HepG2 (cell line): ENCODE results near the gene CUL5. TPM values are rescaled to one million over a fixed set of nuclear protein-coding genes. Genes with fewer than 3 reads are reported as not detected.

Experiments used
- EEA1 ChIP-seq: sonication (generic); formaldehyde crosslinking; IDR thresholded peaks from 2 replicates; pipeline ENCODE4 v1.5.1; 2020; ENCODE audit warnings: mild to moderate bottlenecking, missing genetic modification reagents, borderline replicate concordance
- KDM2A ChIP-seq: sonication (generic); formaldehyde crosslinking; IDR thresholded peaks from 2 replicates; pipeline ENCODE4 v1.4.0; 2020; ENCODE audit warnings: low read depth, missing genetic modification reagents, borderline replicate concordance
- KLF11 ChIP-seq: IDR thresholded peaks from 2 replicates; pipeline ENCODE4 v1.6.1; 2016; ENCODE audit warnings: missing compliant biosample characterization
- KLF12 ChIP-seq: sonication (generic); formaldehyde crosslinking; IDR thresholded peaks from 2 replicates; pipeline ENCODE4 v1.4.0; 2020; ENCODE audit warnings: missing genetic modification reagents, borderline replicate concordance
- KLF15 ChIP-seq: sonication (generic); formaldehyde crosslinking; IDR thresholded peaks from 2 replicates; pipeline ENCODE4 v1.8.1; 2023; ENCODE audit warnings: borderline replicate concordance, mild to moderate bottlenecking, inconsistent platforms, missing genetic modification reagents, mixed read lengths
- RARA ChIP-seq: IDR thresholded peaks from 2 replicates; pipeline ENCODE4 v1.6.1; 2016; ENCODE audit warnings: missing genetic modification reagents, missing compliant biosample characterization
- SIX4 ChIP-seq: sonication (generic); formaldehyde crosslinking; IDR thresholded peaks from 2 replicates; pipeline ENCODE4 v1.4.0; 2020; ENCODE audit warnings: missing genetic modification reagents
- SRSF4 ChIP-seq: fragments of 200-400 bp; formaldehyde crosslinking; IDR thresholded peaks from one replicate; pipeline ENCODE4 v1.6.1; 2018; ENCODE audit warnings: mild to moderate bottlenecking, low read depth, low read length, moderate library complexity; ENCODE audit not compliant: poor library complexity, severe bottlenecking
- SRY ChIP-seq: sonication (generic); formaldehyde crosslinking; IDR thresholded peaks from 2 replicates; pipeline ENCODE4 v1.8.0; 2022; ENCODE audit warnings: mild to moderate bottlenecking, missing genetic modification reagents
- ZNF550 ChIP-seq: sonication (generic); formaldehyde crosslinking; IDR thresholded peaks from 2 replicates; pipeline ENCODE4 v1.4.0; 2020; ENCODE audit warnings: mild to moderate bottlenecking, missing genetic modification reagents, borderline replicate concordance
- polyA plus RNA-seq, 8 experiments: library from polyadenylated mRNA; depleted of rRNA in 3 of 8; stranded (reverse) in 7 of 8; unstranded in 1 of 8; fragments of >200 nt; fragmentation: Illumina TruSeq in 4 of 8; extraction: Trizol in 4 of 8; gene quantifications; 2 replicates each; pipeline versions ENCODE4 v1.2.1 to v1.2.3, GENCODE V29; 2011 to 2016; ENCODE audit warnings: low read depth in 4 of 8, missing spikeins in 1 of 8, mixed read lengths in 1 of 8; ENCODE audit not compliant: insufficient read depth in 1 of 8
- total RNA-seq, 5 experiments: library from RNA; depleted of rRNA; stranded (reverse); fragments of >200 nt; fragmentation: Illumina TruSeq; extraction: Trizol; gene quantifications; 2 replicates each; pipeline ENCODE4 v1.2.3, GENCODE V29; 2016; ENCODE audit warnings: low read depth in 1 of 5
- TF ChIP-seq, protein P1 (sequence below): sonication (generic); formaldehyde crosslinking; IDR thresholded peaks from 2 replicates; pipeline ENCODE4 v1.5.1; 2020; ENCODE audit warnings: mild to moderate bottlenecking, missing genetic modification reagents
- TF ChIP-seq, protein P2 (sequence below): sonication (generic); formaldehyde crosslinking; IDR thresholded peaks from 2 replicates; pipeline ENCODE4 v1.5.0; 2020; ENCODE audit warnings: missing genetic modification reagents, mild to moderate bottlenecking, borderline replicate concordance
- TF ChIP-seq, protein P3 (sequence below): sonication (generic); formaldehyde crosslinking; IDR thresholded peaks from 2 replicates; pipeline ENCODE4 v1.9.0; 2021; ENCODE audit warnings: mild to moderate bottlenecking, missing genetic modification reagents

The CUL5 gene
- total and polyA plus RNA-seq, 2 of the 13 experiments (the other 11 are each of a cell fraction or from before 2014, with no cell fraction given), result 7.0 to 24.7 TPM

DNA sequence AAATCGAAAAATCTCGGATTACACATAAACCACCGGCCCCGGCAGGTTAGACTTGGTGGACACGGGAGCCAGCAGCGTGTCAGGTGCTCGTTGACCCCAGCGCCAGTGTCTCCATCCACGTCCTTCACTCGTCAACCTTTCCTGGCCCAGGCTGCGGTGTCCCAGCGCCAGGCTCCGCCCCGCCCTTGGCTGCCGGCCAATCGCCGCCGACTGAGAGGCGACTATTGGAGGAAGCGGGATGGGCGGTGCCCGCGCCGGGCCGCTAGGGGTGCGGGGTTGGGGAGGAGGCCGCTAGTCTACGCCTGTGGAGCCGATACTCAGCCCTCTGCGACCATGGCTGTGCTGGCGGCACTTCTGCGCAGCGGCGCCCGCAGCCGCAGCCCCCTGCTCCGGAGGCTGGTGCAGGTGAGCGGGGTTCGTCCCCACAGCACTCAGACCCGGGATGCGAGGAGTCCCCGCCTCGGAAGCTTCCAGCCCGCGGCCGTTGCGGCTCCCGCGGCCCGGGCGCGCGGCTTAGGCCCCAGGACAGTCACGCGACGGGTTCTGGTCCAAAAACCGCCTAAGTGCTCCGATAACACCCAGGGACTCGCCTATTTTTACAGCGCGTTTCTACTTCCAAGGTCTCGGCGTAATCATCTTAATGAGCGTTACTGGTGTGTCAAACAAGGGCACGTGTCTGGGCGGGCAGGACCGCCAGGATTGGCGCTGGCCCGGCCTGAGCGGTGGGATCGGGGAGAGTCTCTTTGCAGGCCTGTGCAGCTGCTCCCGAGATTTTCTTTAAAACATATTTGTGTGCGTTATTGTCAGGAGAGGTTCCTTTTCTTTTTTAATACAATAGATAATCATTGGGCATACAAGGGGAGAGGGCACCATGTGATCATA is 112.8 kb downstream of the CUL5 start, which contains the start of gene ACAT1 (continued):
- no peak for TF ChIP-seq KLF11
- peak; percentile 87; the same call in 1 of the 2 replicates for TF ChIP-seq EEA1 (CRISPR knock-in tag)
- TF ChIP-seq ZNF550 (CRISPR knock-in tag), result no peak
- no peak for TF ChIP-seq SIX4
- peak; percentile 79; the same call in 1 of the 2 replicates for TF ChIP-seq KLF15 (CRISPR knock-in tag)
- TF ChIP-seq, protein P1, sequence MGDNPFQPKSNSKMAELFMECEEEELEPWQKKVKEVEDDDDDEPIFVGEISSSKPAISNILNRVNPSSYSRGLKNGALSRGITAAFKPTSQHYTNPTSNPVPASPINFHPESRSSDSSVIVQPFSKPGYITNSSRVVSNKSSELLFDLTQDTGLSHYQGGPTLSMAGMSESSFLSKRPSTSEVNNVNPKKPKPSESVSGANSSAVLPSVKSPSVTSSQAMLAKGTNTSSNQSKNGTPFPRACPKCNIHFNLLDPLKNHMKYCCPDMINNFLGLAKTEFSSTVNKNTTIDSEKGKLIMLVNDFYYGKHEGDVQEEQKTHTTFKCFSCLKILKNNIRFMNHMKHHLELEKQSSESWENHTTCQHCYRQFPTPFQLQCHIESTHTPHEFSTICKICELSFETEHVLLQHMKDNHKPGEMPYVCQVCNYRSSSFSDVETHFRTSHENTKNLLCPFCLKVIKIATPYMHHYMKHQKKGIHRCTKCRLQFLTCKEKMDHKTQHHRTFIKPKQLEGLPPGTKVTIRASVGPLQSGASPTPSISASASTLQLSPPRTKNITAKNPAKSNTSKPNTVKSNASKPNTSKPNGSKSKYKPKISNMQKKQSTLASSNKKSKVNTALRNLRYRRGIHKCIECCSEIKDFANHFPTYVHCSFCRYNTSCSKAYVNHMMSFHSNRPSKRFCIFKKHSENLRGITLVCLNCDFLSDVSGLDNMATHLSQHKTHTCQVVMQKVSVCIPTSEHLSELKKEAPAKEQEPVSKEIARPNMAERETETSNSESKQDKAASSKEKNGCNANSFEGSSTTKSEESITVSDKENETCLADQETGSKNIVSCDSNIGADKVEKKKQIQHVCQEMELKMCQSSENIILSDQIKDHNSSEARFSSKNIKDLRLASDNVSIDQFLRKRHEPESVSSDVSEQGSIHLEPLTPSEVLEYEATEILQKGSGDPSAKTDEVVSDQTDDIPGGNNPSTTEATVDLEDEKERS (CRISPR knock-in tag), result no peak
- TF ChIP-seq, protein P2, sequence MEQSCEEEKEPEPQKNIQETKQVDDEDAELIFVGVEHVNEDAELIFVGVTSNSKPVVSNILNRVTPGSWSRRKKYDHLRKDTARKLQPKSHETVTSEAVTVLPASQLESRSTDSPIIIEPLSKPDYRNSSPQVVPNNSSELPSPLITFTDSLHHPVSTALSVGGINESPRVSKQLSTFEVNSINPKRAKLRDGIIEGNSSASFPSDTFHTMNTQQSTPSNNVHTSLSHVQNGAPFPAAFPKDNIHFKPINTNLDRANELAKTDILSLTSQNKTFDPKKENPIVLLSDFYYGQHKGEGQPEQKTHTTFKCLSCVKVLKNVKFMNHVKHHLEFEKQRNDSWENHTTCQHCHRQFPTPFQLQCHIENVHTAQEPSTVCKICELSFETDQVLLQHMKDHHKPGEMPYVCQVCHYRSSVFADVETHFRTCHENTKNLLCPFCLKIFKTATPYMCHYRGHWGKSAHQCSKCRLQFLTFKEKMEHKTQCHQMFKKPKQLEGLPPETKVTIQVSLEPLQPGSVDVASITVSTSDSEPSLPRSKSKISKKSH, result no peak; the same call in 1 of the 2 replicates
- TF ChIP-seq, protein P3, sequence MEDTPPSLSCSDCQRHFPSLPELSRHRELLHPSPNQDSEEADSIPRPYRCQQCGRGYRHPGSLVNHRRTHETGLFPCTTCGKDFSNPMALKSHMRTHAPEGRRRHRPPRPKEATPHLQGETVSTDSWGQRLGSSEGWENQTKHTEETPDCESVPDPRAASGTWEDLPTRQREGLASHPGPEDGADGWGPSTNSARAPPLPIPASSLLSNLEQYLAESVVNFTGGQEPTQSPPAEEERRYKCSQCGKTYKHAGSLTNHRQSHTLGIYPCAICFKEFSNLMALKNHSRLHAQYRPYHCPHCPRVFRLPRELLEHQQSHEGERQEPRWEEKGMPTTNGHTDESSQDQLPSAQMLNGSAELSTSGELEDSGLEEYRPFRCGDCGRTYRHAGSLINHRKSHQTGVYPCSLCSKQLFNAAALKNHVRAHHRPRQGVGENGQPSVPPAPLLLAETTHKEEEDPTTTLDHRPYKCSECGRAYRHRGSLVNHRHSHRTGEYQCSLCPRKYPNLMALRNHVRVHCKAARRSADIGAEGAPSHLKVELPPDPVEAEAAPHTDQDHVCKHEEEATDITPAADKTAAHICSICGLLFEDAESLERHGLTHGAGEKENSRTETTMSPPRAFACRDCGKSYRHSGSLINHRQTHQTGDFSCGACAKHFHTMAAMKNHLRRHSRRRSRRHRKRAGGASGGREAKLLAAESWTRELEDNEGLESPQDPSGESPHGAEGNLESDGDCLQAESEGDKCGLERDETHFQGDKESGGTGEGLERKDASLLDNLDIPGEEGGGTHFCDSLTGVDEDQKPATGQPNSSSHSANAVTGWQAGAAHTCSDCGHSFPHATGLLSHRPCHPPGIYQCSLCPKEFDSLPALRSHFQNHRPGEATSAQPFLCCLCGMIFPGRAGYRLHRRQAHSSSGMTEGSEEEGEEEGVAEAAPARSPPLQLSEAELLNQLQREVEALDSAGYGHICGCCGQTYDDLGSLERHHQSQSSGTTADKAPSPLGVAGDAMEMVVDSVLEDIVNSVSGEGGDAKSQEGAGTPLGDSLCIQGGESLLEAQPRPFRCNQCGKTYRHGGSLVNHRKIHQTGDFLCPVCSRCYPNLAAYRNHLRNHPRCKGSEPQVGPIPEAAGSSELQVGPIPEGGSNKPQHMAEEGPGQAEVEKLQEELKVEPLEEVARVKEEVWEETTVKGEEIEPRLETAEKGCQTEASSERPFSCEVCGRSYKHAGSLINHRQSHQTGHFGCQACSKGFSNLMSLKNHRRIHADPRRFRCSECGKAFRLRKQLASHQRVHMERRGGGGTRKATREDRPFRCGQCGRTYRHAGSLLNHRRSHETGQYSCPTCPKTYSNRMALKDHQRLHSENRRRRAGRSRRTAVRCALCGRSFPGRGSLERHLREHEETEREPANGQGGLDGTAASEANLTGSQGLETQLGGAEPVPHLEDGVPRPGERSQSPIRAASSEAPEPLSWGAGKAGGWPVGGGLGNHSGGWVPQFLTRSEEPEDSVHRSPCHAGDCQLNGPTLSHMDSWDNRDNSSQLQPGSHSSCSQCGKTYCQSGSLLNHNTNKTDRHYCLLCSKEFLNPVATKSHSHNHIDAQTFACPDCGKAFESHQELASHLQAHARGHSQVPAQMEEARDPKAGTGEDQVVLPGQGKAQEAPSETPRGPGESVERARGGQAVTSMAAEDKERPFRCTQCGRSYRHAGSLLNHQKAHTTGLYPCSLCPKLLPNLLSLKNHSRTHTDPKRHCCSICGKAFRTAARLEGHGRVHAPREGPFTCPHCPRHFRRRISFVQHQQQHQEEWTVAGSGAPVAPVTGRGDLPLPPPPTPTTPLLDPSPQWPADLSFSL (CRISPR knock-in tag), result peak; percentile 46; the same call in 1 of the 2 replicates
- peak; percentile 84 for TF ChIP-seq KDM2A
- peak; percentile 83 for TF ChIP-seq SRY
- no peak for TF ChIP-seq RARA (CRISPR knock-in tag)
- TF ChIP-seq KLF12 (CRISPR knock-in tag), result peak; percentile 85
- TF ChIP-seq SRSF4, result no peak
